NCI-H1092 treated with DMSO at 0.1 percent for 48 hours (cell line): ENCODE data around the gene ZNF831.

ENCODE experiments used
- DNase-seq: peaks from one replicate; lab custom pipeline; 2025; lab: John Stamatoyannopoulos, UW

Gene ZNF831

DNA sequence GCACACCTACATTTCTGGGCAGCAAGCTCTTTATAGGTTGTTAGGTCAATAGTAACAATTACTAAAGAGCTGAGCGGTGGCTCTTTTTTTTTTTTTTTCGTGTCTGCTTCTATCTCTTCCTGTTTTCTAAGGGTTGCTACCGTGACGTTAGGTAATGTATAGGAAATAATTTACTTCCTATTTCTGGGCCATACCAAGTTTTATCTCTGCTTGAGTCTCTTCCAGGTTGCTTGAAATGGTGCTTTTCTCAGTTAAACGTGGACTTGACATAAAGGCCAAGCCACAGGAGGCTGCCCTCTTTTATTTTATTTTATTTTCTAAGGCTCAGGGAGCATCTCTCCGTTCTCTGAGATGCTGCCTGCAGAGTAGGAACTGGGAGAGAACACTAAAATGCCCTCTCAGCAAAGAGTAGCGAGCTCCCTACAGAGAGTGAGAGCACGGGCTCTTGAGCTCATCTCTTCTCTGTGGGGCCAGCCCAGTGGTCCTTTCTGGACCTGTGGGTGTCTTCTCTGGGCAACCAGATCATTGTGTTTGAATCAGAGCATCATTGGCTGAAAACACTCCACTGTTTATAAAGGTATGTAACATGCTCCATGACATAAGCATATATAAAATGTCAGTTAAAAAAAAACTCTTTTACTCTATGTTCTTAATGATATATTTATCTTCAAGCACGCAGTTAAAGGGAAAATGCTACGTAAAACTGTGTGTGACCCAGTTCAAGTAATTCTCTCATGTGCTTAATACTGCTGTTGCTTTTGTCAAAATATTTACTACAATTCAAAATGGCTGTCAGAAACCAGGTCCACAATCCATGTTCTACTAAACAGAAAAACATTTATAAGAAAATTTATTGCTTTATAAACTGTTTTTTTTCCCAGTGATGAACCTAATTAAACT lies at the start of gene ZNF831:
Gene ZNF831, plus strand, starts transcription at position 191 of the 900 bp plus-strand sequence. CDS start 27,199 bp downstream, outside the sequence.
- no peak for DNase-seq

- DNase-seq: no peak
These were observed 46.1 kb upstream of the ZNF831 start for GRCh38 chr20:59117526-59117925.

- no peak for DNase-seq
These were observed 44.8 kb upstream of the ZNF831 start for GRCh38 chr20:59118855-59119254.

DNA sequence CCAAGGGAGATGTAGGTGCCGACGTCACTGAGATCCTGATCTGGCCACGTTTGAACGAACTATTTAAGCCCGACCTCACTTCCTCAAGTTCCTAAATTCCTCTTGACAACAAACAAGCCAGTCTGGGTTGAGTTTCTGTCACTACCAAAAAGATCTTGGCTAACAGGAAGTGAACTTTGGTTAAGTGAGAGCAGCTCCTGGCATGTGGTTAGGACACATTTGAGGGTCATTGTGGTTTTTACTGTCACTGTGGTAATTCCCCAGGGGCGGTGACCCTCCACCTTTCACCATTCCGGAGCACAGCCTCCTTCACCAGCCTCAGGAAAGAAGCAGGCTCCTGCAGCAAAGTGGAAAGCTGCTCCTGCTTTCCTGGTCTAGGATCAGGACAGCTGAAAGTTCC lies 43.1 kb upstream of the ZNF831 start:
- DNase-seq: no peak

- DNase-seq: no peak
These were observed 42.7 kb upstream of the ZNF831 start for GRCh38 chr20:59120919-59121318.

DNA sequence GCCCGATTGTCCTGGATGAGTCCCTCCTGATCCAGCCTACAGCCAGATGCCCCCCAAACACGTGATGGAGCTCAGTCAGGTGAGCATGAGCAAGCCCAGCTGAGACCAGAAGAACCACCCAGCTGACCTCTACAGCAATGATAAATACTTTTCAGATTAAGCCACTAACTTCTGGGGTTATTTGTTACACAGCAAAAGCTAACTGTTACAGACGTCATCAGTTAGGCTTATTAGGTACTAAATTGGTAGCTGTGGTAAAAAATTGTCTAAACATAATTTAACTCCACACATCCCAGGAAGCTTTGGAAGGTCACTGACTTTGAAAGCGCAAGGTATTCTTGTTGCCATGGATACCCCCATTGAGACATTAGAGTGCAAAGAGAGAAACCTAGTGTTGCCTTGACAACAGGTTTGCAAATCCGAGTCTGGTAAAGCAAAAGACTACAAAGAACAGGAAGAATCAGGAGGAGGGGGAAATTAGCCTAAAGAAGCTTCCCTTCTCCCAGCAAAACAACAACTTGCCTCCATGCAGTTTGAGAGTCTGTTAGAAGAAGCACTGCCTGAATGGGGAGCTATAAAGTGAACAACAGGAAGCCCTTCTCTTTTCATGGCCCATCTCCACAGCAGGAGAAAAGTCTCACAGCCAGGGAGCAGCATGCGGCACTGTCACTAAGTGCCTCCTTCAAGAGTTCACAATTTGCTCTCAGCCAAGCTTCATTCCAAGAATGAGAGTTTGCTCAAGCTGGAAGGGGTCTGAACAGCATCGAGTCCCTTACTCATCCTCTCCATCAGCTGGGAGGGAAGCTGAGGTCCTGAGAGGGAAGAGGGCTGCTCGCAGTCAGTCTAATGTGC lies 41.7 kb upstream of the ZNF831 start:
- DNase-seq: no peak

GRCh38 chr20:59122566-59122919 lies 41.1 kb upstream of the ZNF831 start:
- DNase-seq: no peak

- no peak for DNase-seq
These were observed 40.5 kb upstream of the ZNF831 start for GRCh38 chr20:59123011-59123677.

DNA sequence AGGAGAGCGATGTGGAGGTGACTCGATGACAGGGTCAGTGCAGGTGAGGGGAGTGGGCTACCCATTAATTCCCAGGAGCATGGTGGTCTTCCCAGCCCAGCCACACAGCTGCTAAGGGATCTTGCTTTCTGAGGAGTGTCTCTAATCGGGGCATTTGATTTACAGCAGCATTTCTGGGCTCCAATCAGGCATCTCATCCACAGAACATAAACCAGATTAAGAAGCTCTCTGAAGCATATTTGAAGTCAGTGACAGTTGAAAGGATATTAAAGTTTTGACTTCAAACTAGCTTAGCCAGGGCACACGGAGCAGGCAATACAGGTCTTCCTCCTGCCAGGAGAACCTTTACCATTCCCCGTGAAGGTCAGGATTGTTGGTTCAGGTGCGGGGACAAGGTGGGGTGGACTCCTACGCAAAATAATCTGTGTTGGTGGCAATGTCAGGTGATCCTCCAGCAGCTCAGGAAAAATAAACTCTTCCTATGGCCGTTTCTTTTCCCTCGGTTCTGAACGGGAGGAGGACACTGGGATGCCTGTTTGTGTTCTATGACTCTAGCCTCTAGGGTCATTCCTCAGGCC lies 39.9 kb upstream of the ZNF831 start:
- DNase-seq: no peak

DNA sequence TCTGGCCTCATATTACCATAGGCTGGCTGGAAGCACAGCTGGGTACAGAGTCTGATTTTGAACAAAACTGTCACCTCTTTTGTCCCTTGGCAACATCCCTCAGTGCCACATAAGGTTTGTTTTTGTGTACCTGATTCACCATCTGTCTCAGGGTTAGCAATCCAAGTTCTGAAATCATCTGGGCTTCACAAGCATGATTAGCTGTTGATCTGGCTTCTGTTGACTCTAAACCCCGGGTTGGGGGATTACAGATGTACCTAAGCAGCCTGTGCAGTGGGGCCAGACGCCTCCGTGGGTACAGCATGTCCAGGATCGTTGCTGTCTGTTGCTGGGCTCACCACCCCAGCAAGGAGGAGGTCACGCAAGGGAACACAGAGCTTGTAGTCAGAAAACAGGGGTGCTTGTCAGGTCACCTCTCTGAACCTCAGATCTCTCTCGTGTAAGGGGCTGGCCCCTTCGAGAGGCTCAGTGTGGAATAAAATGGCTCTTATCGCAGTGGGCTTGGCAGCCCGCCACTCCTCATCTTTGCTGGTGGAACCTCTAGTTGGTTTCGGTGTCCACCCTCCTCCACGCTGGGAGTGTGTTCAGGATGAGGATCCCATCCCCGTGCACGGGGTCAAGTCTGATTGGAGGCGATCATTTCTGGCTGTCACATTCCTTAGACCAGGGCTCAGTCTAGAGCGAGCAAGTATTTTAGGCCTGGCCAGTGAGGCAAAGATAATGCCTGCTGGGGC lies 39.2 kb upstream of the ZNF831 start:
- no peak for DNase-seq

DNA sequence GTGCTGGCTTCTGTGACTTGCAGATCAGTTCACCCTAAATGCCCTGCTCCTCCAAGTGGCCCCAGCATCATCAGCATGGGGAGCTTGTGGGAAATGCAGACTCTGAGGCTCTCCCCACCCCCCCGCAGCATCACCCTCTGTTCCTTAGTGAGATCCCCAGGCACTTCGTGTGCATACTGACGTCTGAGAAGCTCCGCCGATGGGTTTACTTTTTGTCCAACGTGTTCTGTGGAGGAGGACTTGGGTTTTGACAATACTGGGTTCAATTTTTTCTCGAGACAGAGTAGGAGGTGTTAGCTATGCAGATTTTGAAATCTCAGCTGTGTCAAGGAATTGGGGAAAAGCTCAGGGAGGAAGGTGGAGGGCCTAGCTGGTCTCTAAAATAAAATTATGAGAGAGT lies 38.3 kb upstream of the ZNF831 start:
- DNase-seq: no peak

DNA sequence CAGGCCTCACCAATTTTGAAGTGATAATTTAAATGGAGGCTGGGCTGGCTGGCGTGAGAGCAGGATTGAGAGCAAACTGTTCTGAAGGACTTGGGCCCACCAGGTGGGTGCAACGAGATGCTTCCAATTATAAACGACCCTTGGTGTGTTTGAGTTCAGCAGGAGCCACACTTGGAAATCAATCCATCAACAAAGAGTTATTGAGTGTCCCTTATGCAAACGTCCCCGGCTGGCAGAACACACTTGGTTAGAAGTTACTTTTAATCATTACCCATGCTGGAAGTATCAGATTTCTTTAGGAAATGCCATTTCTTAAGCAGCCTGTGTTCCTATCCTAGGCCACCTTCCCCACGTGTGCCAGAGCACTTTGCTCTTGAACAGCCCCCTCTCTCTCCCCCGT lies 37.8 kb upstream of the ZNF831 start:
- DNase-seq: no peak

DNA sequence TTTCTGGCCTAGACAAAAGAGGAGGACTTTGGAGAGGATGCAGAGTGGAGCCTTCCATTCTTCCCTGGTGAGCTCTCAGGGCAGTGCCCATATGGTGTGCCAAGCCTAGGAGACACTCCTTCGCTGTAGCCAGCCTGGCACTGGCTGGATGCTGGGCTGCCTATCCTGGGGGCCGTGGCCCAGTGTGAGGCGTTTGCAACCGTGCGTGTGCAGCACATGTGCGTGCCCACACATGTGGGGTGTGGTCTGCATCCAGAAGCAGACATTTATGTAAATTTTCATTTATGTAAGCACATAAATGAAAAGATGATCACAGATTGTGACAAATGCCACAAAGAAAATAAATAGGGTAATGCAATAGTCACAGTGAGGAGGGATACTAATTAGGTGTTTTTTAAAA lies 35.8 kb upstream of the ZNF831 start:
- DNase-seq: no peak

DNA sequence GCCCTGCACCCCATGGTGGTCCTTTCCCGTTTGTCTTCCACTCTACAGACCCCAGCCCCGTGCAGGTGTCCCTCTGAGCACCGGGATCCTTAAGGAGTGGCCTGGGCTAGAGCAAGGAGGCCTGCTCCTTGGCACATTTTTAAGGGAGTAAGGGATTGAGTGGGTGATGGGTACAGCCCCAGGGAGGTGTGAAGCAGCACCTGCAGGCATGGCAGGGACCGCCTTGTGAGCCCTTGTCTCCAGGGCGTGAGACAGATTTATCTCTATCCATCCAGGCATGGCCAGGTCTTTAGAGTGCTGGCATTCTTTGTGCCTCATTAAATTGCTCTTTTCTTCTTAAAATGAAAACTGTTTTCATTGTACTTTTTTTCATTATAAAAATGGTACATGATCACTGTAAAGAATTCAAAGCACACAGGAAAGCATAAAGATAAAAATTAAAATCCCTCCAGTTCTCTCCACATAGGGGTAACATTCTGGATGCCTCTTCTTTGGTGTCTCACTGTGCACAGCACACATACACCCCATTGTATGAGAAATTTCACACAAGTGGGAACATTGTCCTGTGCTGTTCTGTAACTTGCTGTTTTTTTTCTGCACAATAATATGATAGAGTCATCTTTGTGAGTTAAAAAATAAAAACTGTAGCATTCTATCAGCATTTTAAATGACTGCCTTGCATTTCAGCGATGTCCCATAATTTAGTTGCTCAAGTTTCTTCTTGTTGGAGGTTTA lies 31.9 kb upstream of the ZNF831 start:
- no peak for DNase-seq

DNA sequence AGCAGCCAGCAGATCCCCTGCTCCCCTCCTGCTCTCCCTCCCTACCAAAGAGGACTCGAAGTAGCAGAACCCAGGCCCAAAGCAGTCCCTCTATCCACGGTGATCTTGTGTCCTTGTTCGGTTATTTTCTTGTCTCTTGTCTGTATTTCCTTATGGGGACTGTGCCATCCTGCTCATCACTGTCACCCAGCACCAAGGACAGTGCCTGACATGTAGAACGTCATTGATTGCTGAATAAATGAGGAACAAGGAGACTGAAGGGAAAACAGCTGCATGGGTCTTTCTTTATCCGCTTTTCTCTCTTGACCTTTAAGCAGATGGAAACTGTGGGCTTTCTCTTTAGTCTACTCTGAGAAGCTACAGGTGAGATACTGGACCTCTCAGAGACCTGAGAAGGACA lies 29.4 kb upstream of the ZNF831 start:
- DNase-seq: no peak

DNA sequence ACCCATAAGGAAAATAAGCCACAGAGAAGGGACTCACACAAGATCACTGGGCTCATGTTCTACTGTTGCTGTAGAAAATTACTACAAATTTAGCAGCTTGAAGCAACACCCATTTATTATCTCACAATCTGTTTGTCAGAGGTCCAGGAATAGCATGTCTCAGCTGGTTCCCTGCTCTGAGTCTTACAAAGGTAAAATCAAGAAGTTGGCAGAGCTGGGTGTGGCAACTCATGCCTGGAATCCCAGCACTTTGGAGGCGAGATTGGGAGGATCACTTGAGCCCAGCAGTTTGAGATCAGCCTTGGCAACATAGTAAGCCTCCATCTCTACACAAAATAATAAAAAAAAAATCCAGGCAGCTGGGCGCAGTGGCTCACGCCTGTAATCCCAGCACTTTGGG lies 28.5 kb upstream of the ZNF831 start:
- no peak for DNase-seq

DNA sequence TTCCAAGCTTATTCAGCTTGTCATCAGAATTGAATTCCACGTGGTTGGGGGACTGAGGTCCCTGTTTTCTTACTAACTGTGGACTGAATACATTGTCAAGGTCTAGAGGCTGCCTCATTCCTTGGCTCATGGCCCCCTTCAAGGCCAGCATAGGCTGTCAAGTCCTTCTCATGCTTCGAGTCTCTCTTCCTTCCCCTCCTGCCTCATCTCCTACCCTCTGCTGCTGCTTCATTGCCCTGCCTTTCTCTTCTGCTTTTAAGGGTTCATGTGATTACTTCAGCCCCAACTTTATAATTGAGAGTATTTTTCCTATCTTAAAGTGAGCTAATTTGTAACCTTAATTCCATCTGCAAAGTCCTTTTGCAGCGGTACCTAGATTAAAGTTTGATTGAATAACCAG lies 27.6 kb upstream of the ZNF831 start:
- DNase-seq: no peak

DNA sequence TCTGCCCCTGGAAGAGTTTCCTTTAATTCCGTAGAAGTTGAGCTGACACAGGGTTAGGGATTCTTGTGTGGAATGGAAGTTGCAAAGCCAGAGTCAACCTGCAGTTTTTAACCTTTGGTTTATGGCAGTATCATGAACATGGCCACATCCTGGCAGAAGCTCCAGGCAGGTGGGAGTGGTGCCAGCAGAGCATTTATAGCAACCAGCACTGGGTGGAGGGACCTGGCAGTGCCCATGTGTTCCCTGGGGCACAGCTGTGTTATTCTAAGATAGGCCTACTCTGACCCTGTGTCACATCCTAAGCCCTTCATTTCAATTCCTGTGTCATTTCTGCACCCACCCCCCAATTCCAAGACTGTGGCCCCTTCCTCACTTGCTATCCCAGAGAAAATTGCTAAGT lies 26.1 kb upstream of the ZNF831 start:
- DNase-seq: no peak

- DNase-seq: no peak
These were observed 25.4 kb upstream of the ZNF831 start for GRCh38 chr20:59138114-59138748.

DNA sequence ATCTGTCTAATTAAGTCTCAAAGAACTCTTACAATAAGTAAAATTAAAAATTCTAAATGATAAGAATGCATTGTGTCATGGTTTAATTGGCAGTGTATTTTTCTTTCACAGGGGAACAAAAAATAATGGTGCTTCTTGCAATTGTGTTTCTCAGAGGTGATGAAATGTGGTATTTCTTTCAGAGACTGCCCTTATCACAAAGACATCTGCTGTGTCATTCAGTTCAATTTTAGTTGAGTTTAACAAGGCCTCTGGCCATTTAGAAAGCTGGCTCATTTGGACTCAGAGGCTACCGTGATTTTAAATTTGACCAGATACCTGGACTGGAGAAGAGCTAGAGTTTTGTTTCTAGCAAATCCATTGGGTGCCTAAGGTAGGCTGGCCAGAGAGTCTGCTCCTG lies 23.6 kb upstream of the ZNF831 start:
- no peak for DNase-seq
